IPS-15b (cell line): ENCODE data around the gene SP1.
"Not testable (repeated sequence)": the region's sequence is repeated elsewhere in the genome, so short reads cannot be mapped to it uniquely, and the experiment has no call there.

Experiments used
- H3K27me3 ChIP-seq: one replicate; pipeline ENCODE4 v1.6.1; 2013; ENCODE audit warnings: low read length; ENCODE audit not compliant: control insufficient read depth, insufficient read depth
- H3K36me3 ChIP-seq: one replicate; pipeline ENCODE4 v1.6.1; 2013; ENCODE audit warnings: low read length; ENCODE audit not compliant: control insufficient read depth, insufficient read depth
- H3K4me1 ChIP-seq: one replicate; pipeline ENCODE4 v1.6.1; 2013; ENCODE audit warnings: mild to moderate bottlenecking, low read length; ENCODE audit not compliant: control insufficient read depth, insufficient read depth
- H3K4me3 ChIP-seq: one replicate; pipeline ENCODE4 v1.5.1; 2013; ENCODE audit warnings: low read depth, low read length
- H3K9ac ChIP-seq: one replicate; pipeline ENCODE4 v1.6.1; 2013; ENCODE audit warnings: low read depth, mild to moderate bottlenecking, low read length
- H3K9me3 ChIP-seq: one replicate; pipeline ENCODE4 v1.6.1; 2013; ENCODE audit warnings: mild to moderate bottlenecking, low read length; ENCODE audit not compliant: control insufficient read depth, insufficient read depth

SP1 gene

GRCh38 chr12:53418221-53418620 lies 38.2 kb downstream of the SP1 start:
- no peaks in the 10 kb centered on the region for H3K36me3 ChIP-seq
- H3K27me3 ChIP-seq: no peaks in the 10 kb centered on the region
- no peak overlapping the region for H3K4me3 ChIP-seq
- peaks cover 18% of the 10 kb centered on the region for H3K4me1 ChIP-seq
- no peak overlapping the region for H3K9ac ChIP-seq
- no peaks in the 10 kb centered on the region for H3K9me3 ChIP-seq

- H3K9me3 ChIP-seq: no peaks in the 10 kb centered on the region
- no peak overlapping the region for H3K9ac ChIP-seq
- no peaks in the 10 kb centered on the region for H3K27me3 ChIP-seq
- H3K4me1 ChIP-seq: peaks cover 21% of the 10 kb centered on the region
- H3K4me3 ChIP-seq: no peak overlapping the region
- H3K36me3 ChIP-seq: no peaks in the 10 kb centered on the region
These were observed 39.8 kb downstream of the SP1 start for GRCh38 chr12:53419756-53420155.

- not testable (repeated sequence) for H3K9ac ChIP-seq, H3K4me3 ChIP-seq, H3K4me1 ChIP-seq, H3K36me3 ChIP-seq, H3K27me3 ChIP-seq, H3K9me3 ChIP-seq
These were observed 42.3 kb downstream of the SP1 start for GRCh38 chr12:53422247-53422646.

DNA sequence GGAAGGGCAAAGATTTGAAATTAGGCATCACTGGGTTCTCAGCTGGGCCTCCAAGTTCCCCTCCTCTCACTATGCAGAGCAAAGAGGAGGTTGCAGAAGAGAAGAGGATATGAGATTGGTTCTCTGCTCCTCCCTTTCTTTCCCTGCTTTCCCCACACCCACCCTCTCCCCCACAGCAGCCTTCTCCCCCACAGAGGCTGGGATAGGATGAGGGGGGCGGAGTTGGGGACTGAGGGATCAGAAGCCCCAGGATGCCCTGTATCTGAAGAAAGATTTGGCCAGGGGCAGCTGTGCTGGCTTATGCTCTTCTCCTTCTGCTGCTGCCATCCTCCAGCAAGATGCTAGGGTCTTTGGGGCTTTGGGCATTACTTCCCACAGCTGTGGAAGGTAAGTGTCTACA lies 43.6 kb downstream of the SP1 start, which contains the start of gene AMHR2:
TSS of gene AMHR2 (plus strand) at position 259 of the 400 bp plus-strand sequence. CDS start at position 339, 80 bp downstream.
- Histone ChIP-seq H3K27me3 (no peaks in the 10 kb centered on the region), H3K9ac (no peak within 1 kb of the TSS), H3K36me3 (no peaks in the 10 kb centered on the region), H3K4me3 (no peak within 1 kb of the TSS), H3K9me3 (no peaks in the 10 kb centered on the region), H3K4me1 (peaks cover 5% of the 10 kb centered on the region)

GRCh38 chr12:53424626-53425514 lies 44.9 kb downstream of the SP1 start:
- H3K9ac ChIP-seq: no peak overlapping the region
- H3K4me3 ChIP-seq: no peak overlapping the region
- no peaks in the 10 kb centered on the region for H3K9me3 ChIP-seq
- H3K4me1 ChIP-seq: peaks cover 5% of the 10 kb centered on the region
- H3K36me3 ChIP-seq: no peaks in the 10 kb centered on the region
- no peaks in the 10 kb centered on the region for H3K27me3 ChIP-seq

GRCh38 chr12:53425515-53426150 lies 45.7 kb downstream of the SP1 start:
- Histone ChIP-seq H3K36me3 (no peaks in the 10 kb centered on the region), H3K9ac (no peak overlapping the region), H3K4me3 (no peak overlapping the region), H3K27me3 (no peaks in the 10 kb centered on the region), H3K4me1 (peaks cover 5% of the 10 kb centered on the region), H3K9me3 (no peaks in the 10 kb centered on the region)

DNA sequence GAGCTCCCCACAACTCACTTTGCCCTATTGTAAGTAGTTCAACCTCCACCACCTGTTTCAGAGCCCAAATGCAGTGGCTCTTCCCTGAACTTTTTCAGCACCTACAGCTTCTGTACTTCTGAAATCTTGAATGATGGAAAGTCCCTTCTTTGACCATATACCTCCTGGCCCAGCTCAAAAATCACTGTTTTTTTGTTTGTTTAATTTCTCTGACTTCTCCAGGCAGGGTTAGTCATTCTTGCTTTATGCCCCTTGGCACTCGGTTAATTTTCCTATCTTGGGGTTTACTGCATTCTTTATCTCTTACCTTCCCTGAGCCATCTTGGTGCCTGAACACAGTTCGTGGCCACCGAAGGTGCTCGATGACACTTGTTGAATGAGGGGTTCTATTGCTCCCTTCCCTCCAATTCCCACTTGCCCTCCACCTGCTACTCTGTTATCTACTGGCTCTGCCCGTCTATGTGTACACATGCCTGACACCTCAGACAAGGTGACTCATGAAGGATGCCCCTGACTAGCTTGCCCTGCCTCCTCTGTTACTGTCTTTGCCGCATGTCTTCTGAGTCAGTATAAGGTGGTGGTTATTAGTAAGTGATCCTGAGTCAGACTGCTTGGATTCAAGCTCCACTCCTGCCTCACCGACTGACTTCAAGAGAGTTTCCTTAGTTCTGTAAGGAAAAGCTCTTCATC lies 48.1 kb downstream of the SP1 start:
- H3K9me3 ChIP-seq: no peaks in the 10 kb centered on the region
- H3K4me1 ChIP-seq: peaks cover 5% of the 10 kb centered on the region
- H3K36me3 ChIP-seq: no peaks in the 10 kb centered on the region
- H3K4me3 ChIP-seq: no peak overlapping the region
- no peaks in the 10 kb centered on the region for H3K27me3 ChIP-seq
- no peak overlapping the region for H3K9ac ChIP-seq

GRCh38 chr12:53428741-53429140 lies 48.8 kb downstream of the SP1 start:
- Histone ChIP-seq H3K36me3 (no peaks in the 10 kb centered on the region), H3K4me3 (no peak overlapping the region), H3K9ac (no peak overlapping the region), H3K9me3 (no peaks in the 10 kb centered on the region), H3K4me1 (no peaks in the 10 kb centered on the region), H3K27me3 (no peaks in the 10 kb centered on the region)

DNA sequence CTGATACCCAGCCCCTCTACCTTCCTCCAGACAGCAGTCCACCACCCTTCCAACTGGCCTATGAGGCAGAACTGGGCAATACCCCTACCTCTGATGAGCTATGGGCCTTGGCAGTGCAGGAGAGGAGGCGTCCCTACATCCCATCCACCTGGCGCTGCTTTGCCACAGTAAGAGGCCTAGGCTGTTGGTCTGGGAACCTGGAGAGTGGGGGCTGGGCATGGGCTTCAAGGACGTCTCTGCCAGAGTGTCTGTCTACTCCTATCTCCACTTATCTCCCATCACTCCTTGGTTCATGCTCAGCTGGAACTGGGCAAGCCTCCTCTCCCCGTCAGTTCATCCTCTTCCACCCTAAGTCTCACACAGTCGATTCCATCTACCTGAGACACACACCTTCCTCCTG lies 50.1 kb downstream of the SP1 start:
- Histone ChIP-seq H3K4me3 (no peak overlapping the region), H3K36me3 (no peaks in the 10 kb centered on the region), H3K9me3 (no peaks in the 10 kb centered on the region), H3K4me1 (no peaks in the 10 kb centered on the region), H3K9ac (no peak overlapping the region), H3K27me3 (no peaks in the 10 kb centered on the region)

DNA sequence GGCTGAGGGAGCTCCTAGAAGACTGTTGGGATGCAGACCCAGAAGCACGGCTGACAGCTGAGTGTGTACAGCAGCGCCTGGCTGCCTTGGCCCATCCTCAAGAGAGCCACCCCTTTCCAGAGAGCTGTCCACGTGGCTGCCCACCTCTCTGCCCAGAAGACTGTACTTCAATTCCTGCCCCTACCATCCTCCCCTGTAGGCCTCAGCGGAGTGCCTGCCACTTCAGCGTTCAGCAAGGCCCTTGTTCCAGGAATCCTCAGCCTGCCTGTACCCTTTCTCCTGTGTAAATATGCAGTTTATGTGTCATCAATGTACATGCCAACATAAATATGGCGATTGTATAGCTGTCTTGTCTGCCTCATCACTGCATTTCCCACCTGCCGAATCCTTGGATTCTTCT lies 51.2 kb downstream of the SP1 start:
- H3K4me1 ChIP-seq: no peaks in the 10 kb centered on the region
- no peak overlapping the region for H3K9ac ChIP-seq
- H3K4me3 ChIP-seq: no peak overlapping the region
- no peaks in the 10 kb centered on the region for H3K9me3 ChIP-seq
- no peaks in the 10 kb centered on the region for H3K36me3 ChIP-seq
- no peaks in the 10 kb centered on the region for H3K27me3 ChIP-seq

DNA sequence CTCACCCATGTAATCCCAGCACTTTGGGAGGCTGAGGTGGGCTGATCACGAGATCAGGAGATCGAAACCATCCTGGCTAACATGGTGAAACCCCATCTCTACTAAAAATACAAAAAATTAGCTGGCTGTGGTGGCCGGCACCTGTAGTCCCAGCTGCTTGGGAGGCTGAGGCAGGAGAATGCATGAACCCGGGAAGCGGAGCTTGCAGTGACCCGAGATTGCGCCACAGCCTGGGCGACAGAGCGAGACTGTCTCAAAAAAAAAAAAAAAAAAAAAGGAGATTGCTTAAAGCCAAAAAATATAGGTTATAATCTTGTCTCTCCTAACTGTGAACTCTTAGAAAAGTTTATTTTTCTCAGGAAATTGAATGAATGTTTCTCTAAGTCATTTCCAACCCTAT lies 55.4 kb downstream of the SP1 start:
- H3K9me3 ChIP-seq, H3K4me1 ChIP-seq, H3K9ac ChIP-seq, H3K27me3 ChIP-seq, H3K36me3 ChIP-seq, H3K4me3 ChIP-seq: not testable (repeated sequence)

DNA sequence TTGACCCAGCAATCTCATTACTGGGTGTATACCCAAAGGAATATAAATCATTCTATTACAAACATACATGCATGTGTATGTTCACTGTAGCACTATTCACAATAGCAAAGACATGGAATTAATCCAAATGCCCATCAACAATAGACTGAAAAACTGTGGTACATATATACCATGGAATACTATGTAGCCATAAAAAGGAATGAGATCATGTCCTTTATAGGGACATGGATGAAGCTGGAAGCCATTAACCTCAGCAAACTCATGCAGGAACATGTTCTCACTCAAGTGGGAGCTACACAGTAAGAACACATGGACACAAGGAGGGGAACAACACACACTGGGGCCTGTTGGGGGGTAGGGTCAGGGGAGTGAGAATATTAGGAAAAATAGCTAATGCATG lies 59.6 kb downstream of the SP1 start:
- H3K9ac ChIP-seq, H3K4me3 ChIP-seq, H3K4me1 ChIP-seq, H3K9me3 ChIP-seq, H3K27me3 ChIP-seq, H3K36me3 ChIP-seq: not testable (repeated sequence)
